ENCODE measurements around the gene CORO7. TPM values are rescaled to one million over a fixed set of nuclear protein-coding genes. Genes with fewer than 3 reads are reported as not detected.

CORO7 gene
- total RNA-seq = 9.7 and 14.0 TPM in 2 replicates

GRCh38 chr16:4416200-4417032 lies at the start of gene CORO7:
CORO7 (minus strand) TSS chr16:4416596; CDS start chr16:4416518, 78 bp downstream.

GRCh38 chr16:4425378-4426020 lies 9.1 kb upstream of the CORO7 start, which contains the start of gene DNAJA3:
DNAJA3 (plus strand) TSS chr16:4425868; CDS start chr16:4425882, 14 bp downstream.

GRCh38 chr16:4371357-4372000 lies 44.9 kb downstream of the CORO7 start, which contains the start of gene VASN:
VASN (plus strand) TSS chr16:4371848; CDS start chr16:4380878, 9,030 bp downstream.

GRCh38 chr16:4350787-4351659 lies 65.4 kb downstream of the CORO7 start, which contains the start of gene PAM16:
PAM16 (minus strand) TSS chr16:4351321; CDS start chr16:4351234, 87 bp downstream.

GRCh38 chr16:4315186-4316107 lies 100.9 kb downstream of the CORO7 start, which contains the start of gene GLIS2:
GLIS2 (plus strand) TSS chr16:4316067; CDS start chr16:4332281, 16,214 bp downstream.

Other genes starting within 250 kb of the CORO7 start
- 1.0 TPM in 1 of 2 replicates, not detected in the other for gene SRL, start 174.5 kb downstream of the CORO7 start, total RNA-seq
- 9.1 and 14.5 TPM in 2 replicates for gene TFAP4, start 143.6 kb downstream of the CORO7 start, total RNA-seq
- gene GLIS2, start 100.5 kb downstream of the CORO7 start, total RNA-seq = 5.7 and 8.8 TPM in 2 replicates
- gene PAM16, start 65.3 kb downstream of the CORO7 start, total RNA-seq = 40.1 and 50.4 TPM in 2 replicates
- 94.0 and 148 TPM in 2 replicates for gene VASN, start 44.7 kb downstream of the CORO7 start, total RNA-seq
- gene DNAJA3, start 9.3 kb upstream of the CORO7 start, total RNA-seq = 33.7 and 50.0 TPM in 2 replicates
- gene NMRAL1, start 58.0 kb upstream of the CORO7 start, total RNA-seq = 57.8 and 86.4 TPM in 2 replicates
- 40.2 and 56.9 TPM in 2 replicates for gene HMOX2, start 59.8 kb upstream of the CORO7 start, total RNA-seq
- gene CDIP1, start 122.2 kb upstream of the CORO7 start, total RNA-seq = 18.0 and 22.2 TPM in 2 replicates
- gene C16orf96, start 139.7 kb upstream of the CORO7 start, total RNA-seq = not detected in 2 replicates
- 12.5 and 14.0 TPM in 2 replicates for gene UBALD1, start 198.3 kb upstream of the CORO7 start, total RNA-seq
- gene MGRN1, start 208.2 kb upstream of the CORO7 start, total RNA-seq = 39.0 and 55.3 TPM in 2 replicates

Measured in epithelial cell of alveolus of lung (primary cell).